ENCODE data around the gene BRICD5. TPM values are rescaled to one million over a fixed set of nuclear protein-coding genes. Genes with fewer than 3 reads are reported as not detected.

The BRICD5 gene
- total RNA-seq, 1 experiment from 2014 or later: 4.8 TPM

DNA sequence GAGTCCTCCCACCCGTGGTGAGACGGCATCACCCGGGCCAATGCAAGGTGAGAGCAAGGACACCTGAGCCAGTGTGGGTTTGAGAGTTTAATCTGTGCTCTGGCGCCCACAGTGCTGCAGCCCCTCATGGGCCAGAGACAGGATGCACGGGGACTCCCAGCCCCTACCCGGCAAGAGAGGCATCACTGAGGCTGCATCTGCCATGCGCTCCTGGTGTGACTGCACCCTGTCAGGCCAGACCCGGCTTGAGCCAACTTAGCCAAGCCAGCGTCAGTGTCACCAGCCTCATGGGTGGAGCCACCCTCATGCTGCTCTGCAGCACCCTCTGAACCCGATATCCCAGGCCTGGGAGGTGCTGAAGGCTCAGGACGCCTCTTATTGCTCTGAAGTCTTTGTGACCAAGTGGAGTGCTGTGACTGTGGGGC lies 1.3 kb upstream of the BRICD5 start:
- DNase-seq (no peak), ATAC-seq (no peak)
- no peaks in the 10 kb centered on the region for H3K9me3 ChIP-seq (ENCODE audit: low read length)
- TF ChIP-seq EZH2phosphoT487 (IDR thresholded peaks at IDR 0.05; ENCODE audit: borderline replicate concordance, low read length) (no peak), EZH2 (IDR thresholded peaks at IDR 0.05; ENCODE audit: low read length, unreplicated experiment) (no peak), CTCF (conservative IDR thresholded peaks at IDR 0.05; ENCODE audit: low read depth, low read length) (no peak)
- intact Hi-C loops (cut with micrococcal nuclease): no loop called here
- H3K36me3 ChIP-seq (ENCODE audit: low read depth, low read length): no peaks in the 10 kb centered on the region
- BruUV-seq (replicated peaks): no TSS peak
- peaks cover 13% of the 10 kb centered on the region for H3K4me1 ChIP-seq (ENCODE audit: insufficient read depth, low read length)
- peak overlapping the region; percentile 92; the same call in 1 of the 2 replicates for H3K4me3 ChIP-seq (ENCODE audit: low read length)
- H2AFZ ChIP-seq (ENCODE audit: low read length): no peak overlapping the region
- peaks cover 12% of the 10 kb centered on the region for H4K20me1 ChIP-seq (ENCODE audit: low read length)
- POLR2A ChIA-PET (ENCODE audit: unreplicated experiment): no interaction called here
- no peaks in the 10 kb centered on the region for H3F3A ChIP-seq (ENCODE audit: low read length, unreplicated experiment)
- H3K9ac ChIP-seq (ENCODE audit: low read length): no peak overlapping the region
- no peaks in the 10 kb centered on the region for H3K27me3 ChIP-seq (ENCODE audit: low read length)
- peaks cover 39% of the 10 kb centered on the region for H3K79me2 ChIP-seq (ENCODE audit: low read length)
- peak overlapping the region; percentile 100 for H3K4me2 ChIP-seq (ENCODE audit: low read length)
- H3K9me2 ChIP-seq (replicated peaks; ENCODE audit: low read length): no peaks in the 10 kb centered on the region
- H3K27ac ChIP-seq (ENCODE audit: low read length): no peak overlapping the region
- CTCF ChIA-PET: no interaction called here

DNA sequence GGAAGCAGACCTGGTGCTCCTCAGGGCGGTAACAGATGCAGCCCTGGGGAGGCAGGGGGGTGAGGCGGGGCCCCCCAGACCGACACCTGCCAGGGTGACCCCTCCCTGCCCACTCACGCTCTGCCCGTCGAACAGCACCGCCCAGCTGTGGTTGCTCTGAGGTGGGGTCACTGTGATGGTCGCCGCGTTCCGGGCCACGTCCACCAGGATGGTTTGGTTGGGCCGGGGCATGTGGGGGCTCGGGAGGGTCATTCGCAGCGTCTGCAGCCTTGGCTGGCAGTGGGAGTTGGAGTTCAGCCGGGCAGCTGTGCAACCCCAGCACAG lies 692 bp downstream of the BRICD5 start:
- Histone ChIP-seq H4K20me1 (ENCODE audit: low read length) (peaks cover 12% of the 10 kb centered on the region), H3K27ac (ENCODE audit: low read length) (no peak overlapping the region), H3K36me3 (ENCODE audit: low read depth, low read length) (no peaks in the 10 kb centered on the region), H3K9me3 (ENCODE audit: low read length) (no peaks in the 10 kb centered on the region), H3K4me2 (ENCODE audit: low read length) (no peak overlapping the region), H3K4me1 (ENCODE audit: insufficient read depth, low read length) (peaks cover 23% of the 10 kb centered on the region), H2AFZ (ENCODE audit: low read length) (no peak overlapping the region), H3K9me2 (replicated peaks; ENCODE audit: low read length) (no peaks in the 10 kb centered on the region), H3K9ac (ENCODE audit: low read length) (no peak overlapping the region), H3K4me3 (ENCODE audit: low read length) (no peak overlapping the region), H3K27me3 (ENCODE audit: low read length) (no peaks in the 10 kb centered on the region), H3K79me2 (ENCODE audit: low read length) (peaks cover 52% of the 10 kb centered on the region), H3F3A (ENCODE audit: low read length, unreplicated experiment) (no peaks in the 10 kb centered on the region)
- no peak for TF ChIP-seq EZH2phosphoT487 (IDR thresholded peaks at IDR 0.05; ENCODE audit: borderline replicate concordance, low read length)
- no peak for TF ChIP-seq EZH2 (IDR thresholded peaks at IDR 0.05; ENCODE audit: low read length, unreplicated experiment)
- TF ChIP-seq CTCF (conservative IDR thresholded peaks at IDR 0.05; ENCODE audit: low read depth, low read length): no peak
- CTCF ChIA-PET: no interaction called here
- intact Hi-C loops (cut with micrococcal nuclease): no loop called here
- POLR2A ChIA-PET (ENCODE audit: unreplicated experiment): no interaction called here
- no peak for ATAC-seq
- DNase-seq: no peak
- BruUV-seq (replicated peaks): no TSS peak

- Histone ChIP-seq H3K9ac (ENCODE audit: low read length) (no peak overlapping the region), H3K4me3 (ENCODE audit: low read length) (no peak overlapping the region), H3K4me1 (ENCODE audit: insufficient read depth, low read length) (peaks cover 27% of the 10 kb centered on the region), H4K20me1 (ENCODE audit: low read length) (peaks cover 12% of the 10 kb centered on the region), H3F3A (ENCODE audit: low read length, unreplicated experiment) (no peaks in the 10 kb centered on the region), H3K79me2 (ENCODE audit: low read length) (peaks cover 52% of the 10 kb centered on the region), H3K4me2 (ENCODE audit: low read length) (no peak overlapping the region), H2AFZ (ENCODE audit: low read length) (no peak overlapping the region), H3K9me2 (replicated peaks; ENCODE audit: low read length) (no peaks in the 10 kb centered on the region), H3K9me3 (ENCODE audit: low read length) (no peaks in the 10 kb centered on the region), H3K27me3 (ENCODE audit: low read length) (no peaks in the 10 kb centered on the region), H3K36me3 (ENCODE audit: low read depth, low read length) (no peaks in the 10 kb centered on the region), H3K27ac (ENCODE audit: low read length) (no peak overlapping the region)
- no peak for ATAC-seq
- no TSS peak for BruUV-seq (replicated peaks)
- intact Hi-C loops (cut with micrococcal nuclease): no loop called here
- ChIA-PET CTCF (no interaction called here), POLR2A (ENCODE audit: unreplicated experiment) (no interaction called here)
- TF ChIP-seq CTCF (conservative IDR thresholded peaks at IDR 0.05; ENCODE audit: low read depth, low read length) (no peak), EZH2 (IDR thresholded peaks at IDR 0.05; ENCODE audit: low read length, unreplicated experiment) (no peak), EZH2phosphoT487 (IDR thresholded peaks at IDR 0.05; ENCODE audit: borderline replicate concordance, low read length) (no peak)
- no peak for DNase-seq
Observed at GRCh38 chr16:2209258-2210008, 1.2 kb downstream of the BRICD5 start.
